Stimulated activated CD4-positive, alpha-beta T cell treated with anti-CD3 and anti-CD28 coated beads, Interleukin-4, amount 100 ng/mL, for 1 hour (primary cell): Measurements from ENCODE around the gene TXNRD3.
"Not testable (repeated sequence)": the region's sequence is repeated elsewhere in the genome, so short reads cannot be mapped to it uniquely, and the experiment has no call there.

ENCODE experiments used
- DNase-seq: peaks from one replicate; pipeline ENCODE4 v3.0.0-alpha.2; 2020

TXNRD3 gene

DNA sequence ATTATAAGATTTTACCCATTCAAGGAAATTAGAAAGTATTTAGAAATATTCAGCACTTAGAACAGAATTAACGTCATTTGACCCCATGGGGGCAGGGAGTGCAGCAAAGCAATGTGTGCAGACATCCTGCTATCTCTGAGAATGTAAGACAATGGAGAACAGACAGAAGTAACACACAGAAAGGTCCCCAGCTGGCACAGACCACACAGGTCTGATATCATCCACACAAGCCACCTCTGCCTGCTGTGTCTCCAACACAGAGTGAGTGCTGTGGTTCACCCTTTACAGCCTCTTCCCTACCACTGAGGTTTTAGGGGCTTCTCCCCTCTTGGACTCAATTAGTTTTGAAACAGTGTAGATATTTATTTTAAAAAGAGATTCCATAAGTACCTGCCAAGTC is 16.1 kb downstream of the TXNRD3 start:
- no peak for DNase-seq

DNA sequence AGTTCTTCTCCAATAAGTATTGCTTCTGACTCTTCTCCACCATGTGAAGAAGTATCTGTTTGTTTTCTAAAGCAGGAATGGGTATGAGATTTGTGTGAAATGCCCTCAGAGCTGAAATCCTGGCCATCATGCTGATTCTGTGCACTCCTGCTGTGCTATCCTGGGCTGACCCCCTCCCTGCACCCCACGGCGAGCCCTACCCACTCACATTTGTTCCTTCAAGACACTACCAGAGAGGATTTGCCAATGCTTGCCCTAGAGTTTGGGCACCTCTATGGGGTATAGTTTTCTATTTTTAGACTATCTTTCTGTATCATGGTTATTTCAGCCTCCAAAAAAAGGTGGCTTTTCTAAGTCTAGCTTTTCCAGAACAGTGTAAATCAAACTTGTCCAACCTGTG is 18.5 kb downstream of the TXNRD3 start:
- no peak for DNase-seq

DNA sequence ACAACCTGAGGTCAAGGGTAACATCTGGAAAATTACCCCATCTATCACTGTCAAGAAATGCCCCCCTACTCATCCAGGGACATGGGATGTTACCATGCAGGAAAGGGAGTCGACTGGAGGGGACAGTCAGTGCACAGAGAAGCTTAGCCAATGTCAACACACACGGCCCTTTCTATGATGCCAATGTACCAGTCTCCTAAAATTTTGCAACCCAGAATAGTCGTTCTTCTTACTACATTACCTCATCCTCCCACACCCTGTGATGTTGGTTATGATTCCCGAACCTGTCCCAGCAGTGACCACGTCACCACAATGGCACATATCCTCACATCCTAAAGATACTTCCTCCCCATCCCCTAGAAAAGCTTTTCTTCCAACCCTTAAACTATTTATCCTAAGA is 20.1 kb downstream of the TXNRD3 start:
- DNase-seq = no peak

DNA sequence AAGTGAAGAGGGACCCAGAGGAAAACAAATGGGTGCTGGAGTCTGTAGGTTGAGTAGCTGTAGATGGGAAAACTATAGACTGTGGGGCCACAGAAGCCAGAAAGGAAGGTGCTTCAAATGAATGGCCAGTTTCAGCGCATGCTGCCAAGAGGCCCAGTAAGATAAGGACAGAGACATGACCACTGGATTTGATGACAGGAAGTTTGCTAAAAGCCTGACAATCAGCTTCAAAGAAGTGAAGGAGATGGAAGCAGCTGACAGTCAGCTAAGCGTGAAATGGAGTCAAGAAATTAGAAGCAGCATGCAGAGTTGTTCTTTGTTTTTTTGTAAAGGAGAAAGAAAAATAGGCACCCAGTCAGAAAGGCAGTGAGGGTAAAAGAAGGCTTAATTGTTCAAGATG is 24.9 kb downstream of the TXNRD3 start:
- DNase-seq = no peak

DNA sequence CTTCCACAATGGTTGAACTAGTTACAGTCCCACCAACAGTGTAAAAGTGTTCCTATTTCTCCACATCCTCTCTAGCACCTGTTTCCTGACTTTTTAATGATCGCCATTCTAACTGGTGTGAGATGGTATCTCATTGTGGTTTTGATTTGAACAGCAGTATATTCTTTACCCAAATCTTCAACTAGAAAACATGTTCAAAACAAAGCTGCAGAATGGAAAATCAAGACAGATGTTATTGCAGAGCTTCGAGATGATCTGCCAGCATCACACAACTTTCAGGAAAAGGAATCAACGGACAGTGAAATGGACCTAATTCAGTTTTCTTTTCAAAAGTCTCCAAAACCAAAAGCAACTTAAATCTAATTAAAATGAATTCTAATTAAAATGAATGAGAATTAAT is 29.2 kb downstream of the TXNRD3 start:
- DNase-seq = not testable (repeated sequence)

DNA sequence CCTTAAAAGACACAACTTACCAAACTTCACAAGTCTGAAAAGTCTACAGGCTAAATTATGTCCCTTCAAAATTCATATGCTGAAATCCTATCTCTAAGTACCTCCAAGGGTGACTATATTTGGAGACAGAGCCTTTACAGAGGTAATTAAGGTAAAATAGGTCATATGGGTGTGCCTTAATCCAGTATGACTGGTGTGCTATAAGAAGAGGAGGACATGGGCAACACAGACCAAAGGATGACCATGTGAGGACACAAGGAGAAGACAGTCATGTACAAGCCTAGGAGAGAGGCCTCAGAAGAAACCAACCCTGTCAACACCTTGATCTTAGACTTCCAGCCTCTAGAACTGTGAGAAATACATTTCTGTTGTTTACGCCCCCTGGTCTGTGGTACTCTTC is 32.2 kb downstream of the TXNRD3 start:
- DNase-seq = no peak

DNA sequence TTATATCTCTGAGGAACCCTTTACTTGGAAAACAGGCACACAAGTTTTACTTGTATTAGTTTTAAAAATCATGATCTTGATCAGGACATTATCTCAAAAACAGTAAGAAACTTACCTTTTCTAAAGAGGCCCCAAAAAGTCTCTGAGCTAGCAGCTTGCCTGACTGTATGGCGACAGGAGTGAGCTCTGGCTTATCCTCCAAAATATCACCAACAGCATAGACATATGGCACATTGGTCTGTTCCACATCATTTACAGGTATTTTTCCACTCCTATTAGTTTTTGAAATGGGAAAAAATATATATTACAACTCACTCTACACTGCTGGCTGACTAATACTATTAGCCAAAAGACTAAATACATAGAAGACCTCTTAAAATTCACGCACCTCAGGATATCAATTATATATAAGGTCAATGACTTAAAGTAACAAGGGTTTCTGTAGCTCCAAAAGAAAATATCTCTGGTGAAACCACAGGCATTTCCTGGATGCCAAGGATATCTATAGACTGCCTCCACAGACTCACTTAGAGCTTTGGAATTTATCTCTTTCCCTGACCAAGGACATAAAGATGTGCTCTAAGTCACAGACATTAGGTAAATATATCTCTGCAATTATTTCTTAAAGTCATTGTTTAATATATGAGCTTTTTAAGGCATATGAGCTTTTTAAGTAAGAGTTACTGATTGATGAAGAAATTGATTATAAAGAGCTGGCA is 33.1 kb downstream of the TXNRD3 start:
- no peak for DNase-seq

DNA sequence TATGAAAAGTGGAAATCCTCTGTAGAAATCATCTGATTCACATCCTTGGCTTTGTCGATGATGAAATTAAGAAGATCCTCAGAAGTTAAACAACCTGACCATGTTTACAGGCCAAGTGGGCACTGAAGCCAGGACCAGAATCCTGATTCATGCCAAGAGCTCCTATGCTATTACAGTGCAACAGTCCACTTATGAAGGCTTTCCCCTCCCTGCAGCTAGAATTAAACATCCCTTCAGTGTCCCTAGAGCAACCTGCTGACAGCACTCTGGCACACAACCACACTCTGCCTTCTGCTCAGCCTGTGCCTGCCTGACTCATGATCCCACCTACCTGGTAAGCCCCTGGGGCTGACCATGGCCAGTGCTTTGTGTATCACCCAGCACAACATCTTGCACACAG is 33.8 kb downstream of the TXNRD3 start:
- no peak for DNase-seq

DNA sequence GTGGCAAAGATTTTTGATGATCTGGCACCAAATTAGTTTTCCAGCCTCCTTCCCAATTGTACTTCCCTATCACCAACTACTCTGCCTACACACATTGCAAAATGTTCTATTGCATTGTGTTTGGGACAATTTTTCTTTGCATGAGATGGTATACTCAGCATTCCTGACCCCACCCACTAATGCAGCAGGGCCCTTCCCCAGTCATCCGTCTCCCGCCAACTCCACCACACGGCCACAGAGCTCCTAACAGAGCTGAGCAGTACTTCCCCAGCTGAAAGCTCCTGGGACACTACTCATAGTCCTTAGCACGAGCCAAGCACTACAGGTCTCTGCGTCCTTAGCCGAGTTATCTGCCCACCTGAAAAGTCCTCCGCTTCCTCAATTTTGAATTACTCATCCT is 34.2 kb downstream of the TXNRD3 start:
- DNase-seq = no peak

DNA sequence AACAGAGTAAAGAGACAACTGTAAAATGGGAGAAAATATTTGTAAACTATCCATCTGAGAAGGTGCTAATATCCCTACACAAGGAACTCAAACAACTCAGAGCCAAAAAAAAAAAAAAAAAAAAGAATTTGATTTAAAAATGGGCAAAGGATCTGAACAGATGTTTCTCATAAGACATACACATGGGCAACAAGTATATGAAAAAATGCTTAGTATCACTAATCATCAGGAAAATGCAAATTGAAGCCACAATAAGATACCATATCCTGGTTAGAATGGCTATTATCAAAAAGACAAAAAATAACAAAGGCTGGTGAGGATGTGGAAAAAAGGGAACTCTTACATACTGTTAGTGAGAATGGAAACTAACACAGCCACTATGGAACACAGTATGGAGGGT is 36.2 kb downstream of the TXNRD3 start:
- no peak for DNase-seq

DNA sequence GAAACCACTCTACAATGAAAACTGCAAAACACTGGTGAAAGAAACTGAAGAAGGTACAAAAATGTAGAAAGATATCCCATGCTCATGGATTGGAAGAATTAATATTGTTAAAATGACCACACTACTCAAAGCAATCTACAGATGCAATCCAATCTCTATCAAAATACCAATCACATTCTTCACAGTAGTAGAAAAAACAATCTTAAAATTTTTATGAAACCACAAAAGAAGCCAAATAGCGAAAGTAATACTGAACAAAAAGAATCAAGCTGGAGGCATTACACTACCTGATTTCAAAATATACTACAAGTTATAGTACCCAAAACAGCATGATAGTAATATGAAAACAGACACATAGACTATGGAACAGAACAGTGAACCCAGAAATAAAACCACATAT is 36.9 kb downstream of the TXNRD3 start:
- no peak for DNase-seq

DNA sequence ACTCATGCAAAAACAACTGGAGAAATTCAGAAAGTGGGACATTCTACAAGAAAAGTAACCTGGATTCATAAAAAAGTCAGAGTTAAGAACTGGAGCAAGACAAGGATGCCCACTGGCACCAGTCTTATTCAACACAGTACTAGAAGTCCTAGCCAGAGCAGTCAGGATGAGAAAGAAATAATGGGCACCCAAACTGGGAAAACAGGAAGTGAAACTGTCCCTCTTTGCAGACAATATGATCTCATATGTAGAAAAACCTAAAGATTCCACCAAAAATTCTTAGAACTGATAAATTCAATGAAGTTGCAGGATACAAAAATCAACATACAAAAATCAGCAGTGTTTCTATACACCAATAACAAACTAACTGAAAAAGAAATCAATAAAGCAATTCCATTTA is 37.4 kb downstream of the TXNRD3 start:
- no peak for DNase-seq

DNA sequence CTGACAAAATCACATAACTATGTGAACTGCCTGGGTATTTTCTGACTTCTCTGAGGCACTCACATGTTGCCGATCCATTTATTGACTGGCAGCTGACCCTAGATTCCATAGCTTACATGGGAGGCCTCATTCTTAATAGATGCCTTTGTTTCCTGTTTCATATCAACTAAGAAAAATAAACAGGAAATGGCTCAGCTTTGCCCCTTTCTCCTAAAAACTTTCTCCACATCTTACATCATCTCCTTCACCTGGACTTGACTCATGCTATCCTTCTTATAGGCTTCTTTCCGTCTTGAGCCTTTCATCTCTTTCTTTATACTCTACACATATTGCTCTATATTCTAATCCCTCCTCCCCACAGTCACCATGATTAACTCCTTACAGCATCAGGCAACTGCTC is 38.0 kb downstream of the TXNRD3 start:
- no peak for DNase-seq

DNA sequence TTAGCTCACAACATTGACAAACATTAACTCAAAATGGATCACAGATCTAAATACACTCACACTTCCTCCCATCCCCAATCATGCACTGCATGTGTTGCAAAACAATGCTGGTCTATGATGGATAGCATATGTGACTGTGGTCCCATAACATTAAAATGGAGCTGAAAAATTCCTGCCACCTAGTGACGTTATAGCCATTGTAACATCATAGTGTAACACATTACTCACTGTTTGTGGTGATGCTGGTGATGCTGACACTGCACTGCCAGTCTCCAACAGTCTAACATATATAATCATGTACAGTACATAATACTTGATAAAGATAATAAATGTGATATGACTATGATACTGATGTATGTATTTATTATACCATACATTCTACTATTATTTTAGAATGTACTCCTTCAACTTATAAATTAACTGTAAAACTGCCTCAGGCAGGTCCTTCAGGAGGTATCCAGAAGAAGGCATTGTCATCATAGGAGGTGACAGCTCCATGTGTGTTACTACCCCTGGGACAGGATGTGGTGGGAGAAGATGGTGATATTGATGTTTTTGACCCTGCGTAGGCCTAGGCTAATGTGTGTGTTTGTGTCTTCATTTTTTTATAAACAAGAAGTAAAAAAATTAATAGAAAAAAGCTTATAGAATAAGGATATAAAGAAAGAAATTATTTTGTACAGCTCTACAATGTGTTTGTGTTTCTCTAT is 41.3 kb downstream of the TXNRD3 start:
- DNase-seq = no peak

DNA sequence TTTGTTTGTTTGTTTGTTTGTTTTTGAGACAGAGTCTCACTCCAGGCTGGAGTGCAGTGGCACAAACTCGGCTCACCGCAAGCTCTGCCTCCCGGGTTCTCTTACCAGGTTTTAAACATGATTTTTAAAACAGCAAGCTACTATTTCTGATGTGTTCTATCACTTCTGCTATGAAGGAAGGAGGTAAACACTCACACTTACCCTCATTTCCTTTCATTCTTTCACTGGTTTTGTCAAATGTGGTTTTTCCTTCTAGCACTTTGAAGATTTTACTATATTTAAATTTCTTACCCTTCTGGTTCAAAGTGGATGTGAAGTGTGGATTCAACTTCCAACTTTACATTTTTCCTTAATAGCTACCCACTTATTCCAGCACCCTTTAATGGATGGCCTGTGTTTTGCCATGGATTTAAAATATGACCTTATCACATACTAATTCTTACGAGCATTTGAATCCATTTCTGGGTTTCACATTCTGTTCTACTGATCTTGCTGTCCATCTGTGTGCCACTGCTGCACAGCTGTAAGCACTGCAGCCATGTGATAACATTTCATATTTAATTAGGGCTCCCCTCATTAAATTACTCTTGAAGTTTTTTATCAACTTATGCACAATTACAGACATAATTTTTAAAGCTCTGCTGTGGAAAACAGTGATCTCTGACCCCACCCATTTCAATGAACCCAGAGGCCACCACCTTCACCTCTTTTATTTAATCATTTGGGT is 42.3 kb downstream of the TXNRD3 start:
- no peak for DNase-seq

DNA sequence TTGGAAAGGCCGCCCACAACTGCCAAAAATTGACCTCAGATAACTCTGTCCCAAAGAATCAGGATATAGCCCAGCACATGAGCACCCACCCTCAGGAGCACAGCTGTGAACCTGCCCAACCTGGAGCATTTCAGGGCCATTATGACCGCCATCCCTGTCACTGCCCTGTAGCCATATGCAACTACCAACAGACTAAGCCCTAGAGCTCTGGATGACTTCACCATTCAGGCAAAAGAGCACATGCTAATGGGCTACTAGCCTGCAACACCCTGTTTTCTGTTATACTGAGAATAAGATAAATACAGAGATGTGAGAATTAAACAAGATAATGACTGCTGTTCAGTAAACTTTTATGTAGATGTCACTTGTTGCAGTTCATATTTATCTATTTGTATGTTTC is 45.0 kb downstream of the TXNRD3 start:
- no peak for DNase-seq

DNA sequence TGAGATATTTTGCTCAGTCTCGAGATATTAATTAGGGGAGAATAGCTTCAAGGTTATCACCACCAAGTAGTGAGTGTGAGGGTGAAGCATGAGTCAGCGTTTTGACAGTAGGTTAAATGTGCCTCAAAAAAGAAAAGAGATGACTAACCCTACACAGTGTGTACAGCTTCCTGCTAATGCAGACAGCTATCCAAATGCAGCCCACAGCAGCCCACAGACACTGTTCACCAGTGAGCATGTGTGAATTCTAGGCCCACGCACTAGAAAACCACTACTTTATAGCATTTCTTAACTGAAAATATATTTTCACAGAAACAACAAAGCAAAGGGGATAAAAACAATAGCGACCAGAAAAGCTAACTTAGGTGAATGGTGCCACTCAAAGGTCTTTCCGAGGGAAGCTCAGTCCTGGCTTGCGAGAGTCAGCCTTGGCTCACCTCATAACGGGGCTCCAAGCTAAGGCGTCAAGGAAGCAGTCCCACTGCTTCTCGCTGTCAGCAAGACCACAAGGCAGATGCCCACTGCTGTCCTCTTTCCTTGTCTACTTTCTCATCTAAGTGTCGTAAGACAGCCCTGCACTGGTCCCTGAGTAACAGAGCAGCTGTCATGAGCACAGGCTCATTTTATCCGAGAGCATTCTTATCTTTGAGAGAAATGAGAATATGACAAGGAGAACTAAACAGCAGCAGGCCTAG is 47.6 kb downstream of the TXNRD3 start:
- DNase-seq = no peak

DNA sequence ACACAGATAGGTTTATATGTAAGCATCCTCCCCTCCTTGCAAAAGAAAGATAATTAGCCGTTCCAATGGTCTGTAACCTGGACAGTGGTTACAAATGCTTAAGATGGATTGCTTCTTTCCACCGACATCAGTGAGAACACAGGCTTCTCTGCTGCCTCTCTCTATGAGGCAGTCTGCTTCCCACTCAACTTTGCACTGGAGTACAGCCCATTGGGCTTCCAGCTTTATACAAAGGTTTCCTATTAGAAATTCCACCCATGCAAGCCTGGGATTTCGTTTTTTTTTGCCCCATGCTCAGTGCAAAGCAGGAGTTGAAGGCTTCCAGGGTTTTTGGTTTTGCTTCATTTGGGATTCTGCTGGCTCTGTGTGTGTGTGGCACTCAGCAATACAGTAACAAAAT is 48.9 kb downstream of the TXNRD3 start:
- DNase-seq = no peak

DNA sequence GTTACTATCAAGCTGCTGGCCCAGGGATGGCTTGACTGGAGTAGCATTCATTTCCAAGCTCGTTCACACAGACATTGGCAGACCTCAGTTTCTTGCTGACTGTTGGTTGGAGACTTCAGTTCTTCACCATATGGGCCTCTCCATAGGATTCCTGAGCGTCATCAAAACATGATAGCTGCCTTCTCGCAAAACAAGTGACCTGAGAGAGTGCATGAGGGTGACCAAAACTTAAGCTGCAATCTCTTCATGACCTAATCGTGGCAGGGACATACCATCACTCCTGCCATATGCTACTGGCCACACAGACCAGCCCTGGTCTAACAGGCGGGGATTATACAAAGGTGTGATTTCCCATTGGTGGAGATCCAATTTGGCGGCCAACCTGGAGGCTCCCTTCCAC is 50.2 kb downstream of the TXNRD3 start:
- DNase-seq = no peak

DNA sequence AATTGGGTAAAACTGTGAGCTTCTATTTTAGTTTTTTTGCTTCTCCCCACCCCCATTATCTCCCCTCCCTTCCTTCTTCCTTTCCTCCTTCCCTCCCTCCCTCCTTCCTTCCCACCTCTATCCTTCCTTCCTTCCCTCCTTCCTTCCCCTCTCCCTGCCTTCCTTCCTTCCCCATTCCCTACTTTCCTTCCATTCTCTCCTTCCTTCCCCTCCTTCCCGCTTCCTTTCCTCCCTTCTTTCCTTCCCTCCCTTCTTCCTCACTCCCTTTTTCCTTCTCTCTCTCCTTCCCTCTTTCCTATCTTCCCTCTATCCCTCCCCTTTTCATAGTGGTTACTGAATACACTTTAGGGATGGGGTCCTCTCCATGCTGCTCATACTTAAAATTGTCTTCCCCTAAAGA is 55.8 kb downstream of the TXNRD3 start:
- no peak for DNase-seq

DNA sequence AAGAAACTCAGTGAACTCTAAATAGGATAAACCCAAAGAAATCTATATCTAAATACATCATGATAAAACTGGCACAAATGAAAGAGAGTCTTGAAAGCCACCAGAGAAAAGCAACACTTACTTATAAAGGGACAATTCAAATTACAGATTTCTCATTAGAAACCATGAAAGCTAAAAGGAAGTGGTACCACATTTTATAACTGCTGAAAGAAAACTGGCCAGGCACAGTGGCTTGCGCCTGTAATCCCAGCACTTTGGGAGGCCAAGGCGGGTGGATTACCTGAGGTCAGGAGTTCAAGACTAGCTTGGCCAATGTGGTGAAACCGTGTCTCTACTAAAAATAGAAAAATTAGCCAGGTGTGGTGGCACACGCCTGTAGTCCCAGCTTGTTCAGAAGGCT is 59.4 kb downstream of the TXNRD3 start:
- not testable (repeated sequence) for DNase-seq

DNA sequence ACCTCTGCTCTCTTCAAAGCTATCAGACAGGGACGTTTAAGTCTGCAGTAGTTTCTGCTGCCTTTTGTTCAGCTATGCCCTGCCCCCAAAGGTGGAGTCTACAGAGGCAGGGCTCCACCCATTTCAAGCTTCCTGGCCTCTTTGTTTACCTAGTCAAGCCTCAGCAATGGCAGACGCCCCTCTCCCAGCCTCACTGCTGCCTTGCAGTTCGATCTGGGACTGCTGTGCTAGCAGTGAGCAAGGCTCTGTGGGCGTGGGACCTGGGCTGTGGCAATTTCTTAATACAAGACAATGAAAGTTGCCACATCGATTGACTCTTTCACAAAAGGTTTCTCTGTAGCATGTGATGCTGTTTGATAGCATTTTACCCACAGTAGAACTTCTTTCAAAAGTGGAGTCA is 63.4 kb downstream of the TXNRD3 start:
- not testable (repeated sequence) for DNase-seq

DNA sequence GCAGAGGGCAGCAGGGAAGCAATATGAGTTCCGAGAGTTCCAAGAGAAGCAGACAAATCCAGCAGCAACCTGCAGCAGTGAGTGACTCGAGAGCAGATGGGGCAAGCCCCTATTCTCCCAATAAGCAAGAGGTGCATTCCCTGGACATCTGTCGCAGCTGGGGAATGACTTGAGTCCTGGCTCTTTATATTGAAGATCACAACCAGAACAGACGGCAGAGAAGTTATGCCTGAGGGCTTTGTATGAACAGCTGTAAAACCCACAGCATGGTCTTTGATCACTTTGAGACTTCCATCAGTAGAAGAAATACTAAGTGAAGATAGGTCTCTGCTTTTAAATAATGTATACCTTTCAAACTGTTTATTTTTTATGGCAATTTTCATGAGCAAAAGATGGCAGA is 72.6 kb downstream of the TXNRD3 start:
- DNase-seq = no peak

DNA sequence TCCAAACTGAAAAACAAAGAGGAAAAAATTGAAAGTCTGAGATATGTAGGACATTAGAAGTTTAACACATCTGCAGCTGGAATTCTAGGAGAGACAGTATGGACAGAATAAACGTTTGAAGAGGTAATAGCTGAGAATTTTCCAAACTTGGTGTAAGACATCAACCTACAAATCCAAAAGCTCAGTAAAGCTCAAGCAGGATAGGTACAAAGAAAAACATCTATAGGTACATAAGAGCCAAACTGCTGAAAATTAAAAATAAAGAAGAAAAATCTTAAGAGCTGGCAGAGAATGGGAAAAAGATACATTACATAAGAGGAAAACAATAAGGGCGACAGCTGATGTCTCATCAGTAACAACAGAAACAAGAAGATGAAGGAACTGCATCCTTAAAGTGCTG is 73.4 kb downstream of the TXNRD3 start:
- no peak for DNase-seq
